Prostate gland (tissue), 2 donors: Measurements from ENCODE around the gene IFT22. TPM values are rescaled to one million over a fixed set of nuclear protein-coding genes. Genes with fewer than 3 reads are reported as not detected.

Experiments
- small RNA-seq, 2 donors: library from RNA; depleted of rRNA; stranded (forward); fragments of <200 nt; gene quantifications; one replicate each; pipeline ENCODE3, GENCODE V24; 2016
- total RNA-seq, 2 donors: library from RNA; depleted of rRNA; stranded (reverse); fragments of >200 nt; gene quantifications; one replicate each; pipeline ENCODE4 v1.1.0, GENCODE V29; 2016

The IFT22 gene
- total RNA-seq, 2 donors from 2014 or later, result 24.7 to 37.7 TPM

Small RNAs within 50 kb of the gene (small RNA-seq; reads per million reads assigned to genes)
- 0 reads per million in 2 donors for gene RNU6-1104P

Other genes with a start within 250 kb of the IFT22 start
- gene TRIM56, start 236.3 kb downstream of the IFT22 start, total RNA-seq, result 10 to 100 TPM; 32.0 to 36.1 TPM
- 10 to 100 TPM in 1 of 2 donors, 1 to 10 TPM in 1; 3.7 to 24.4 TPM for gene SERPINE1, start 194.7 kb downstream of the IFT22 start, total RNA-seq
- 10 to 100 TPM; 47.2 to 90.0 TPM for gene AP1S1, start 167.3 kb downstream of the IFT22 start, total RNA-seq
- under 1 TPM; 0.14 to 0.68 TPM for gene VGF, start 156.2 kb downstream of the IFT22 start, total RNA-seq
- not detected for gene NAT16, start 141.5 kb downstream of the IFT22 start, total RNA-seq
- gene MOGAT3, start 120.8 kb downstream of the IFT22 start, total RNA-seq, result not detected
- gene PLOD3, start 104.2 kb downstream of the IFT22 start, total RNA-seq, result 10 to 100 TPM; 24.2 to 52.5 TPM
- 100 to 1,000 TPM in 1 of 2 donors, 10 to 100 TPM in 1; 75.2 to 109 TPM for gene ZNHIT1, start 103.6 kb downstream of the IFT22 start, total RNA-seq
- gene CLDN15, start 84.0 kb downstream of the IFT22 start, total RNA-seq, result 10 to 100 TPM in 1 of 2 donors, 1 to 10 TPM in 1; 9.2 to 17.4 TPM
- gene FIS1, start 76.7 kb downstream of the IFT22 start, total RNA-seq, result 100 to 1,000 TPM; 238 to 256 TPM
- gene COL26A1, start 41.1 kb upstream of the IFT22 start, total RNA-seq, result 10 to 100 TPM in 1 of 2 donors, 1 to 10 TPM in 1; 3.8 to 10.3 TPM